Heart right ventricle (tissue), 16 donors: ENCODE measurements around the gene LHB. TPM values are rescaled to one million over a fixed set of nuclear protein-coding genes. Genes with fewer than 3 reads are reported as not detected.
A peak's percentile ranks its signal among the peaks of the same experiment; 100 is the strongest.

ENCODE experiments used
- ATAC-seq, 8 donors: fragments of 200-7000 bp; cut with Tn5 transposase; one replicate each; pipeline ENCODE4 v1.9.1; 2020; ENCODE audit warnings: mild to moderate bottlenecking in 8 of 8, moderate library complexity in 8 of 8, moderate number of reproducible peaks in 1 of 8
- DNase-seq, 2 donors: peaks; one replicate each; pipeline ENCODE4 v3.0.0-alpha.2; 2020
- H3K27ac ChIP-seq, 10 donors: fragments of 200-600 bp; sonication (generic) in 2 of 10; one replicate each; pipeline versions ENCODE4 v1.5.0 to v1.8.0; 2020 to 2022; ENCODE audit warnings: mild to moderate bottlenecking in 3 of 10
- H3K27me3 ChIP-seq, 7 donors: fragments of 200-600 bp; one replicate each; pipeline ENCODE4 v1.8.0; 2021 to 2022; ENCODE audit warnings: mild to moderate bottlenecking in 2 of 7
- H3K36me3 ChIP-seq, 9 donors: fragments of 200-600 bp; sonication (generic) in 1 of 9; one replicate each; pipeline versions ENCODE4 v1.5.0 to v1.8.0; 2020 to 2022; ENCODE audit warnings: mild to moderate bottlenecking in 2 of 9
- H3K4me1 ChIP-seq, 9 donors: fragments of 200-600 bp; sonication (generic) in 1 of 9; one replicate each; pipeline versions ENCODE4 v1.5.0 to v1.8.0; 2020 to 2022; ENCODE audit warnings: mild to moderate bottlenecking in 4 of 9
- H3K4me3 ChIP-seq, 10 donors: fragments of 200-600 bp; sonication (generic) in 2 of 10; one replicate each; pipeline versions ENCODE4 v1.5.0 to v1.8.0; 2020 to 2022; ENCODE audit warnings: mild to moderate bottlenecking in 7 of 10, moderate library complexity in 2 of 10
- H3K9me3 ChIP-seq, 11 donors: fragments of 200-600 bp in 10 of 11; sonication (generic) in 2 of 11; one replicate each; pipeline versions ENCODE4 v1.5.0 to v1.8.0; 2013 to 2022; ENCODE audit warnings: mild to moderate bottlenecking in 2 of 11, control low read depth in 1 of 11, moderate library complexity in 1 of 11
- WGBS, 2 donors: extraction: QIAGEN DNeasy Blood & Tissue Kit; methylation state at CpG; one replicate each; pipeline ENCODE4 v1.1.7; 2013; ENCODE audit warnings: inconsistent platforms in 1 of 2; 5-methylcytosine and 5-hydroxymethylcytosine counted together
- intact Hi-C, 10 donors: fragments of 100-400 bp; cut with DNase I; formaldehyde crosslinking; loops; one replicate each; pipeline versions ENCODE4 v1.11.1 to v1.14.2; 2022
- polyA plus RNA-seq, 2 donors: library from polyadenylated mRNA; stranded (reverse); fragments of 200-250 nt; gene quantifications; one replicate each; pipeline ENCODE4 v1.2.3, GENCODE V29; 2013
- total RNA-seq, 10 donors: library from RNA; stranded (reverse); fragmentation: NEBNext Ultra II Directional in 3 of 10; extraction: Animal tissue kit (Norgen Biotek cat#: 25700) in 3 of 10; gene quantifications; one replicate each; pipeline versions ENCODE4 v1.2.1 to v1.2.4, GENCODE V29; 2021 to 2023
- TF ChIP-seq, protein P1 (sequence below), 9 donors: fragments of 200-600 bp; sonication (generic) in 2 of 9; IDR thresholded peaks; one replicate each; pipeline versions ENCODE4 v1.5.0 to v1.8.0; 2021 to 2022; ENCODE audit warnings: antibody characterized with exemption in 9 of 9, mild to moderate bottlenecking in 5 of 9, moderate library complexity in 1 of 9
- donor health status: Arrhythmogenic right ventricular cardiomyopathy.
- donor health status: ischemic (EF 13 %, LVEDD 7.1; RV severe dilation, severe dysfunction).
- donor health status: healthy with polysubstance abuse.
- donor health status: DM: no; HTN: yes; CAD: no.
- donor health status: DM: no; HTN: no; CAD: no.
- donor health status: ischemic (EF 25% LVEDD 6.9; RV normal size, moderate dysfunction).
- donor health status: ischemic (EF 25% LVEDD 5.7; RV mildly dilated, moderate dysfunction).
- donor health status: healthy.
- donor health status: DM: yes; HTN: yes; CAD: no.
- donor health status: Ischemic cardiomyopathy.
- donor health status: ischemic (EF 35%, LVEDD 5.7; RV mildly dilated, moderate dysfunction).
- donor health status: nonischemic (EF 11% LVEDD 7.7; RV severe dilation, severe dysfunction).
- donor health status: DM: yes; HTN: yes; CAD: no.
- donor health status: PGD.
- donor health status: ischemic (EF 29% LVEDD 5.4; RV normal size, mild dysfunction).
- donor health status: nonischemic (EF 23%, LVEDD 6.1; RV moderate dilation, normal function).

Gene LHB
- total and polyA plus RNA-seq, 12 donors: not detected

DNA sequence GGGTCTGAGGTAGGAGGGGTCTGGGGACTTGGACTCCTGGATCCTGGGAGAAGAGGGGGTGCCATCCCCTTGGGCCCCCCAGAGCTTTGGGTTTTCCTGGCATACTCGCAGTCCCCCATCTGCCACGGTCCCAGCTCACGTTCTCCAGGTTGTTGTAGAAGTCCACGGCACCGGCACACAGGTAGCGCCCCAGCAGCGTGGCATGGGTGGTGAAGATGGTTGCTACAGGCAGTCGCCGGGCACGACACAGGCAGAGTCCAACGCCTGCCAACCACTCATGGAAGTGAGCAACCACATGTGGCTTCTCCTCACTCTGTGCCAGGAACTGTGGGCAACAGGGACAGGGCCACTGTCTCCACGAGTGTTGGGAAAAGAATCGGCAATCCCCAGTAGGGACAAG lies 31.2 kb downstream of the LHB start:
- WGBS, 2 donors: 92 to 95% methylated on average over 13 of the region's 13 CpGs
- TF ChIP-seq, protein P1, sequence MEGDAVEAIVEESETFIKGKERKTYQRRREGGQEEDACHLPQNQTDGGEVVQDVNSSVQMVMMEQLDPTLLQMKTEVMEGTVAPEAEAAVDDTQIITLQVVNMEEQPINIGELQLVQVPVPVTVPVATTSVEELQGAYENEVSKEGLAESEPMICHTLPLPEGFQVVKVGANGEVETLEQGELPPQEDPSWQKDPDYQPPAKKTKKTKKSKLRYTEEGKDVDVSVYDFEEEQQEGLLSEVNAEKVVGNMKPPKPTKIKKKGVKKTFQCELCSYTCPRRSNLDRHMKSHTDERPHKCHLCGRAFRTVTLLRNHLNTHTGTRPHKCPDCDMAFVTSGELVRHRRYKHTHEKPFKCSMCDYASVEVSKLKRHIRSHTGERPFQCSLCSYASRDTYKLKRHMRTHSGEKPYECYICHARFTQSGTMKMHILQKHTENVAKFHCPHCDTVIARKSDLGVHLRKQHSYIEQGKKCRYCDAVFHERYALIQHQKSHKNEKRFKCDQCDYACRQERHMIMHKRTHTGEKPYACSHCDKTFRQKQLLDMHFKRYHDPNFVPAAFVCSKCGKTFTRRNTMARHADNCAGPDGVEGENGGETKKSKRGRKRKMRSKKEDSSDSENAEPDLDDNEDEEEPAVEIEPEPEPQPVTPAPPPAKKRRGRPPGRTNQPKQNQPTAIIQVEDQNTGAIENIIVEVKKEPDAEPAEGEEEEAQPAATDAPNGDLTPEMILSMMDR (IDR thresholded peaks at IDR 0.05): no peak
- Histone ChIP-seq H3K36me3 (peaks cover 0 to 98% (median 56%) of the 10 kb centered on the region in 9 donors), H3K27me3 (no peaks in the 10 kb centered on the region), H3K4me1 (peaks cover 3 to 32% (median 12%) of the 10 kb centered on the region in 9 donors), H3K4me3 (no peak overlapping the region), H3K27ac (peak overlapping the region in 3 of 10 donors; percentile 0 to 11 (median 9)), H3K9me3 (no peaks in the 10 kb centered on the region)
- ATAC-seq (no peak), DNase-seq (no peak)
- intact Hi-C loops: no loop called here

DNA sequence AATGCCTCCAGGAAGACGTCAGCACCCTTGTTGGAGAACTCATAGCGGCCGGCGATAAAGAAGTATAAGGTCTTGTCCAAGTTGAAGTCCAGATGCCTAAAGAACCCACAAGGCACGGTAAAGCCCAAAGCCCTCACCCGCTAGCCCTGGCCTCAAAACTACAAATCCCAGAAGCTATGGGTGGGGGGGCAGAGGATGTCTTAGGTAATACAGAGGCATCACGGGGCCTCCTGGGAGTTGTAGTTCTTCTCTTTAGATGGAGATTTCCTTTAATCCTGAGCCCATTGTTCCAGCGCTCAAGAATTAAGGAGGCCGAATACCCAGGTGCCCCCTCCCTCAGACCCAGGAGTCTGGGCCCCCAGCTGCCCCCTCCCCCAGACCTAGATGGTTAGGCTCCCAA lies 34.6 kb downstream of the LHB start:
- Histone ChIP-seq H3K36me3 (peaks cover 0 to 86% (median 58%) of the 10 kb centered on the region in 9 donors), H3K4me3 (no peak overlapping the region), H3K27me3 (no peaks in the 10 kb centered on the region), H3K27ac (peak overlapping the region in 4 of 10 donors; percentile 48 to 94 (median 63)), H3K9me3 (no peaks in the 10 kb centered on the region), H3K4me1 (peaks cover 3 to 40% (median 13%) of the 10 kb centered on the region in 9 donors)
- DNase-seq (no peak), ATAC-seq (no peak)
- intact Hi-C loops: no loop called here
- WGBS, 2 donors: 92 to 94% methylated on average over 9 of the region's 9 CpGs
- TF ChIP-seq, protein P1 (IDR thresholded peaks at IDR 0.05): no peak

DNA sequence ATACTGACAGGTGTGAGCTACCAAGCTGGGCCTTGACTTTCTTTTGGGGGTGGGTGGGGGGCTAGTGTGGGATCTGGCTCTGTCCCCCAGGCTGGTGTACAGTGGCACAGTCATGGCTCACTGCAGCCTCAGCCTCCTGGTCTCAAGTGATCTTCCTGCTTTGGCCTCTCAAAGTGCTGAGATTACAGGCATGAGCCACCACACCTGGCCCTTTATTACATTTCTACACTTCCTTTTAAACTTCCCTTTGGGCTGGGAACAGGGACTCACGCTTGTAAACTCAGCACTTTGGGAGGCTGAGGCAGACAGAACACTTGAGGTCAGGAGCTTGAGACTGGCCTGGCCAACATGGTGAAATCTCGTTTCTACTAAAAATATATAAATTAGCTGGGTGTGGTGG lies 39.8 kb downstream of the LHB start:
- 67 to 76% methylated on average over 2 of the region's 2 CpGs for WGBS, 2 donors
- Histone ChIP-seq H3K4me3 (no peak overlapping the region), H3K36me3 (peaks cover 0 to 84% (median 65%) of the 10 kb centered on the region in 9 donors), H3K9me3 (no peaks in the 10 kb centered on the region), H3K27me3 (no peaks in the 10 kb centered on the region), H3K4me1 (peaks cover 3 to 40% (median 13%) of the 10 kb centered on the region in 9 donors), H3K27ac (peak overlapping the region in 7 of 10 donors; percentile 77 to 94 (median 91))
- intact Hi-C loops: loop anchor here in 1 of 10 donors (10.0 kb wide), 1 partner anchor 182 kb away; no protein-coding TSS in a partner anchor
- DNase-seq (no peak), ATAC-seq (no peak)
- TF ChIP-seq, protein P1 (IDR thresholded peaks at IDR 0.05): no peak

DNA sequence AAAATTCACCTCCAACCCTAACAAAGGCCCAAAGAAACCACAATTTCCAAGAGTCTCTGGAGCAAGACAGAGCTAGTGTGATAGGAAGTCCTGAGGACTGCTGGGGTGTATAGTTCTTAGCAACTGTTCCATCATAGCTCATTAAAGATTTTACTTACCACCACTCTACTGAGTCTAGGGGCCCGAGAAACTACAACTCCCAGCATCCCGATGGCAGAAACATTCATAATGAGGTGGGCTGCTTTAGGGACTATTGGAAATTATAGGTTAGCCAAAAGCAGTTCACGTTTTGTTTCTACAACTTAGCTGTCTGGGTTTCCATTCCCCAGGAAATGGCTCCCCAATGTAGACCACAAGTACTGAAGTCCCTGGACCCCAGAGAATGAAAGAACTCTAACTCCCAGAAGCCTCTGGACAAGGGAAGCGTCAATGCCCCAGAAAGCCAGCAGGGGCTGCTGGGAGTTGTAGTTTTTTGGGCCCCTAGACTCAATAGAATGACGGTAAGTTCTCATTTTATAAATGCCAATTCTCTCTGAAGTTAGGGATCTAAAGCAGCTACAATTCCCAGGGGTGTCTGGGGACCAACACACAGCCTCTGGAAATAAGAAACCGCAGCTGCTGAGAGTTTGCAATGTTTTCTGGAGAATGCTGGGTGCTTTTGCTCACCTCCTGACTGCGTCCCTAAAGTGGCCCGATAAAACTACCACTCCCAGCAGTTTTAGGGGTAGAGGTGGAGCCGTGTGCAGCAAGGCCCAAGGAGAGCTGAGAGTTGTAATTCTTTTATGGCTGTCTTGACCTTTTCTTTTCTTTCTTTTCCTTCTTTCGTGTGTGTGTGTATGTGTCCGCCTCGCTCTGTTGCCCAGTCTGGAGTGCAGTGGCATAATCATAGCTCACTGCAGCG lies 40.7 kb downstream of the LHB start:
- Histone ChIP-seq H3K36me3 (peaks cover 0 to 84% (median 61%) of the 10 kb centered on the region in 9 donors), H3K4me1 (peaks cover 4 to 44% (median 13%) of the 10 kb centered on the region in 9 donors), H3K27ac (peak overlapping the region in 3 of 10 donors; percentile 85 to 94 (median 92)), H3K9me3 (no peaks in the 10 kb centered on the region), H3K27me3 (no peaks in the 10 kb centered on the region), H3K4me3 (no peak overlapping the region)
- DNase-seq (no peak), ATAC-seq (no peak)
- WGBS, 2 donors: 87 to 89% methylated on average over 13 of the region's 13 CpGs
- TF ChIP-seq, protein P1 (IDR thresholded peaks at IDR 0.05): peak in 1 of 9 donors; percentile 20
- intact Hi-C loops: loop anchor here in 1 of 10 donors (10.0 kb wide), 1 partner anchor 181 kb away; no protein-coding TSS in a partner anchor
